GM23248 (cell line): ENCODE measurements around the gene FILIP1L. TPM values are rescaled to one million over a fixed set of nuclear protein-coding genes. Genes with fewer than 3 reads are reported as not detected.

Experiments
- DNase-seq: peaks from one replicate; pipeline ENCODE4 v3.0.0-alpha.2; 2015
- H2AFZ ChIP-seq: fragments of 200-600 bp; sonication (generic); 2 replicates; pipeline ENCODE4 v1.6.1; 2016; ENCODE audit warnings: antibody characterized with exemption
- H3F3A ChIP-seq: fragments of 200-600 bp; sonication (generic); 2 replicates; pipeline ENCODE4 v1.6.1; 2016; ENCODE audit warnings: mild to moderate bottlenecking, antibody characterized with exemption, mixed run types; ENCODE audit not compliant: insufficient read depth
- H3K27ac ChIP-seq: fragments of 200-600 bp; sonication (generic); 2 replicates; pipeline ENCODE4 v1.5.1; 2016; ENCODE audit warnings: mild to moderate bottlenecking
- H3K27me3 ChIP-seq: fragments of 200-600 bp; sonication (generic); replicated peaks from 2 replicates; pipeline ENCODE4 v1.6.1; 2016; ENCODE audit warnings: mild to moderate bottlenecking; ENCODE audit not compliant: insufficient read depth
- H3K36me3 ChIP-seq: fragments of 200-600 bp; sonication (generic); 2 replicates; pipeline ENCODE4 v1.6.1; 2016; ENCODE audit warnings: low read depth, mild to moderate bottlenecking
- H3K4me1 ChIP-seq: fragments of 200-600 bp; sonication (generic); 2 replicates; pipeline ENCODE4 v1.6.1; 2016; ENCODE audit warnings: mild to moderate bottlenecking; ENCODE audit not compliant: insufficient read depth
- H3K4me2 ChIP-seq: fragments of 200-600 bp; sonication (generic); one replicate; pipeline ENCODE4 v1.6.1; 2016; ENCODE audit warnings: mild to moderate bottlenecking; ENCODE audit not compliant: unreplicated experiment
- H3K4me3 ChIP-seq: fragments of 200-600 bp; sonication (generic); 2 replicates; pipeline ENCODE4 v1.5.1; 2016; ENCODE audit warnings: mild to moderate bottlenecking
- H3K79me2 ChIP-seq: fragments of 200-600 bp; sonication (generic); 2 replicates; pipeline ENCODE4 v1.6.1; 2016; ENCODE audit warnings: mild to moderate bottlenecking; ENCODE audit not compliant: insufficient read depth
- H3K9ac ChIP-seq: fragments of 200-600 bp; sonication (generic); 2 replicates; pipeline ENCODE4 v1.6.1; 2016; ENCODE audit warnings: mild to moderate bottlenecking
- H3K9me2 ChIP-seq: fragments of 200-600 bp; sonication (generic); 2 replicates; pipeline ENCODE4 v1.6.1; 2016; ENCODE audit warnings: mixed run types, mild to moderate bottlenecking, moderate library complexity; ENCODE audit not compliant: insufficient read depth
- H3K9me3 ChIP-seq: fragments of 200-600 bp; sonication (generic); one replicate; pipeline ENCODE4 v1.6.1; 2017; ENCODE audit warnings: low read depth
- H4K20me1 ChIP-seq: fragments of 200-600 bp; sonication (generic); 2 replicates; pipeline ENCODE4 v1.6.0; 2016; ENCODE audit not compliant: insufficient read depth
- EZH2 ChIP-seq: fragments of 200-600 bp; sonication (generic); IDR thresholded peaks from 2 replicates; pipeline ENCODE4 v1.6.1; 2018; ENCODE audit warnings: antibody characterized with exemption, mild to moderate bottlenecking; ENCODE audit not compliant: insufficient read depth, poor library complexity, severe bottlenecking
- EZH2phosphoT487 ChIP-seq: fragments of 200-600 bp; sonication (generic); IDR thresholded peaks from 2 replicates; pipeline ENCODE4 v1.6.1; 2018; ENCODE audit warnings: antibody characterized with exemption, moderate library complexity, mild to moderate bottlenecking, low read depth; ENCODE audit not compliant: insufficient read depth
- WGBS, 2 experiments: methylation state at CpG; one replicate each; pipeline ENCODE4 v1.1.6; 2015 to 2017; ENCODE audit warnings: low lambda C conversion rate in 2 of 2, low coverage in 1 of 2; ENCODE audit errors: missing lambda C conversion rate in 2 of 2; 5-methylcytosine and 5-hydroxymethylcytosine counted together
- in situ Hi-C: fragments of 300-500 bp; cut with MboI; formaldehyde crosslinking; loops from 2 replicates; pipeline ENCODE4 v1.15.0; 2020
- polyA plus RNA-seq: library from polyadenylated mRNA; unstranded; fragments of >200 nt; fragmentation: Nextera tagmentation; extraction: Ambion mirVana; gene quantifications from 2 replicates; pipeline ENCODE4 v1.2.1, GENCODE V29; 2016
- total RNA-seq: library from RNA; depleted of rRNA; stranded (reverse); fragments of >200 nt; shearing (Covaris generic); gene quantifications from 2 replicates; pipeline ENCODE4 v1.2.3, GENCODE V29; 2014

The FILIP1L gene
- total and polyA plus RNA-seq, 2 experiments from 2014 or later, result 45.0 to 66.3 TPM

DNA sequence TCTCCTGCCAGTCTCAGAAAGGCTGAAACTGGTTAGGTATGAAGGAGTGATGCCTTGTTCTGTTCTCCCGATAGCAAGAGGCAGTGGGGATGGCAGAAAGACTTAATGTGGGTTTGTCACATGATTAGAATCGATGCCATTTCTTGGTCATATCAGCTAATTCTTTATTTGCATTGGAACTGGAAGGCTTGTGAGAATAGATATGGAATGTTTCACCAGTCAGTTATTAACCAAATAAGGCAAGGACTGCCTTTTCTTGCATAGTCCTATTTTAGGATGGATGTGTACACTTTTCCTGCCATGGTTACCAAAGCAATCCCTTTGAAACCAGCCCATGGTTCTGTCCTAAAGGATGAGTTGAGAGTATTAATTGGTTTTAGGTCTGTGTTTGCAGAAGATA is 33.7 kb downstream of the FILIP1L start:
- H2AFZ ChIP-seq, result no peak overlapping the region
- H3K4me3 ChIP-seq, result no peak overlapping the region
- no peak for TF ChIP-seq EZH2phosphoT487
- TF ChIP-seq EZH2, result no peak
- H3K79me2 ChIP-seq, result no peaks in the 10 kb centered on the region
- no peak overlapping the region for H3K9ac ChIP-seq
- no peak overlapping the region for H3K27ac ChIP-seq
- H3K4me1 ChIP-seq, result 0 out of 2 replicates have a peak, but pooled peaks cover 11% of the 10 kb centered on the region
- no peak overlapping the region for H3K4me2 ChIP-seq
- 74 to 84% methylated on average over 2 of the region's 2 CpGs for WGBS, 2 experiments
- in situ Hi-C loops, result no loop called here
- H3K27me3 ChIP-seq, result no peaks in the 10 kb centered on the region
- H3K9me3 ChIP-seq, result no peaks in the 10 kb centered on the region
- H3K9me2 ChIP-seq, result 0 out of 2 replicates have a peak, but pooled peaks cover 4% of the 10 kb centered on the region
- no peaks in the 10 kb centered on the region for H3K36me3 ChIP-seq
- H3F3A ChIP-seq, result no peaks in the 10 kb centered on the region
- no peaks in the 10 kb centered on the region for H4K20me1 ChIP-seq
- DNase-seq, result peak; percentile 20

DNA sequence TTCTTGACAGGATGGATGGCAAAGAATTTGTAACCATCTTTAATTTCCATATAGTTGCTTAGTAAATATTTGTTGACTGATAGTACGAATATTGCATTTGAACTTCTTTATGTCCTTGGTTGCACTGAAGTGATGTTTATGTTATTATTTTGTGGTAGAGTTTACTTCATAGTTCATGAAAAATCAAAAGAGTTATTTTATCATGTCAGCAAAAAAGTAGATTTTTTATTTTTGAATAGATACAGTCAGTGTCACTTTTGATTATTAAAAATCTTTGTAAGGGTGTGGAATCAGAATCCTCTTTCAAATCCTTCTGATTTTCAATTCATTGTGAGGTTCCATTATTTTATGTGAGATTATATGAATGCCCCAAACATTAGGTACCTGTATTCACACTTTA is 35.0 kb downstream of the FILIP1L start:
- Histone ChIP-seq H3K4me1 (0 out of 2 replicates have a peak, but pooled peaks cover 11% of the 10 kb centered on the region), H2AFZ (no peak overlapping the region), H3K9me2 (0 out of 2 replicates have a peak, but pooled peaks cover 4% of the 10 kb centered on the region), H3K4me2 (no peak overlapping the region), H3F3A (no peaks in the 10 kb centered on the region), H4K20me1 (no peaks in the 10 kb centered on the region), H3K27me3 (no peaks in the 10 kb centered on the region), H3K36me3 (no peaks in the 10 kb centered on the region), H3K9me3 (no peaks in the 10 kb centered on the region), H3K27ac (no peak overlapping the region), H3K9ac (no peak overlapping the region), H3K79me2 (no peaks in the 10 kb centered on the region), H3K4me3 (no peak overlapping the region)
- no peak for TF ChIP-seq EZH2
- TF ChIP-seq EZH2phosphoT487, result no peak
- WGBS, 2 experiments, result 92 to 95% methylated on average over 1 of the region's 1 CpG
- in situ Hi-C loops, result no loop called here
- no peak for DNase-seq

GRCh38 chr3:100076731-100077529 is 37.4 kb downstream of the FILIP1L start:
- Histone ChIP-seq H3K4me1 (0 out of 2 replicates have a peak, but pooled peaks cover 11% of the 10 kb centered on the region), H3F3A (no peaks in the 10 kb centered on the region), H3K27ac (no peak overlapping the region), H3K79me2 (no peaks in the 10 kb centered on the region), H3K9me3 (no peaks in the 10 kb centered on the region), H3K4me2 (no peak overlapping the region), H3K4me3 (no peak overlapping the region), H3K36me3 (no peaks in the 10 kb centered on the region), H4K20me1 (no peaks in the 10 kb centered on the region), H3K9me2 (0 out of 2 replicates have a peak, but pooled peaks cover 4% of the 10 kb centered on the region), H2AFZ (no peak overlapping the region), H3K27me3 (no peaks in the 10 kb centered on the region), H3K9ac (no peak overlapping the region)
- no peak for DNase-seq
- 56 to 57% methylated on average over 7 of the region's 7 CpGs for WGBS, 2 experiments
- TF ChIP-seq EZH2phosphoT487 (no peak), EZH2 (no peak)
- in situ Hi-C loops, result no loop called here

GRCh38 chr3:100075851-100076730 is 38.2 kb downstream of the FILIP1L start:
- no peaks in the 10 kb centered on the region for H3K79me2 ChIP-seq
- no peak overlapping the region for H3K4me3 ChIP-seq
- no peak for DNase-seq
- no peak overlapping the region for H3K9ac ChIP-seq
- H3K4me1 ChIP-seq, result 0 out of 2 replicates have a peak, but pooled peaks cover 11% of the 10 kb centered on the region
- H3K9me2 ChIP-seq, result 0 out of 2 replicates have a peak, but pooled peaks cover 1% of the 10 kb centered on the region
- no peaks in the 10 kb centered on the region for H3K9me3 ChIP-seq
- no peaks in the 10 kb centered on the region for H3F3A ChIP-seq
- no peak overlapping the region for H3K4me2 ChIP-seq
- no peak overlapping the region for H3K27ac ChIP-seq
- TF ChIP-seq EZH2phosphoT487 (no peak), EZH2 (no peak)
- H4K20me1 ChIP-seq, result no peaks in the 10 kb centered on the region
- H3K36me3 ChIP-seq, result no peaks in the 10 kb centered on the region
- in situ Hi-C loops, result no loop called here
- H3K27me3 ChIP-seq, result no peaks in the 10 kb centered on the region
- no peak overlapping the region for H2AFZ ChIP-seq
- WGBS, 2 experiments, result 64 to 68% methylated on average over 4 of the region's 4 CpGs
